IPS-11a (cell line): Measurements from ENCODE around the gene FAH.

Experiments
- H3K4me3 ChIP-seq: one replicate; pipeline ENCODE4 v1.5.1; 2013; ENCODE audit warnings: low read depth, low read length, control low read depth

Gene FAH

DNA sequence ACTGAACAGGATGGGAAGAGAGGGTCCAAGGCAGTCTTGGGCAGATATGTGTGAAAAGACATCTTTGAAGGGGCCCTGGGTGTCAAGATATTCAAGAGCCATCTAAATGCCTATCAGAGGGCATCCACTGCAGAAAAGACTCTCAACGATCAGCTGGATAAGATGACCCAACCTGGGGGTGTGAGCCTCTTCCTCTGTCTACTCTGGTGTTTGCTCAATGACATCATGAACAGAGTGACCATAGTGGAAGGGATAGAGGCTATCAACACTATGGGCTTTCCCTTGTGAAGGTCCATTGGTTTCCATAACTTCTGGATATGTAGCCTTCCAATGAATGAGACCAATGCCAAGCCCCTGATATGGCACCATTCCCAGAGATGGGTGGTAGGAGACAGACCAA lies 42.1 kb downstream of the FAH start:
- no peak overlapping the region for H3K4me3 ChIP-seq

DNA sequence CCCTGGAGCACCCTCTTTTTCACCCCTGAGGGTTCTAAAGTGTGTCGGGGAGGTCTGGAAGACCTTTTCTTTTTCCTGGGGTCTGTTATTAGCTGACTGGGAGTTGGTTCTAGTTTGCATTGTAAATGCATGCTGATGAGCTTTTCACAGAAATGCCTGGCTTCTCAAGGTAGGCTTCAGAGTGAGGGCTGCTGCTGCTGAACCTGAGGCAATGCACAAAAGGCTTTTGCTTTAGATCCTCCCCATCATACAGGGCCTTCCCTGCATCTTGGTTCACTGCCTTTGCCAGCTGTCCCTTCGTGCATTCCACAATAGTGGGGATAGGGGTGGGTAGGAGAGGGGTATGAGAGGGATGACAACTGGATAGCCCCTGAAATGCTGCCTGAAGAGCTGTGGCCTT lies 46.6 kb downstream of the FAH start:
- H3K4me3 ChIP-seq, result no peak overlapping the region

DNA sequence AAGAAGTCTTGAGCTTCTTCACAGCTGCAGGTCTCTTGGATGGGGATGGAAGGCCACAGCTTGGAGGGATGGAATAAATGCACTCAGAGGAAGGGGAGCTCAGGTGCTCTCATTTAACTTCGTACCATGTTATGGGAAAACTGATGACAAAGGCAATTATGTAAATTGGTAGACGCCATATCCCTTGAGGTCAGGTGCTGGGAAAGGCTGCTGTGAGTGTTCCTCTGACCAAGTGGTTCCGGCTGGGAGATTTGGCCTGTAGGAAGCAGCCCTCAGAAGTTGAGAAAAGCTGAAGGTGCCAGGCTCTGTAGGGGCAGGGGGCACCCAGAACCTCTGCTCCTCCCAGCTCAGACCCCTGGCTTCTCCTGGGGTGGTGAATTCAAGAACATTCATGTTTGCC lies 47.1 kb downstream of the FAH start:
- no peak overlapping the region for H3K4me3 ChIP-seq

DNA sequence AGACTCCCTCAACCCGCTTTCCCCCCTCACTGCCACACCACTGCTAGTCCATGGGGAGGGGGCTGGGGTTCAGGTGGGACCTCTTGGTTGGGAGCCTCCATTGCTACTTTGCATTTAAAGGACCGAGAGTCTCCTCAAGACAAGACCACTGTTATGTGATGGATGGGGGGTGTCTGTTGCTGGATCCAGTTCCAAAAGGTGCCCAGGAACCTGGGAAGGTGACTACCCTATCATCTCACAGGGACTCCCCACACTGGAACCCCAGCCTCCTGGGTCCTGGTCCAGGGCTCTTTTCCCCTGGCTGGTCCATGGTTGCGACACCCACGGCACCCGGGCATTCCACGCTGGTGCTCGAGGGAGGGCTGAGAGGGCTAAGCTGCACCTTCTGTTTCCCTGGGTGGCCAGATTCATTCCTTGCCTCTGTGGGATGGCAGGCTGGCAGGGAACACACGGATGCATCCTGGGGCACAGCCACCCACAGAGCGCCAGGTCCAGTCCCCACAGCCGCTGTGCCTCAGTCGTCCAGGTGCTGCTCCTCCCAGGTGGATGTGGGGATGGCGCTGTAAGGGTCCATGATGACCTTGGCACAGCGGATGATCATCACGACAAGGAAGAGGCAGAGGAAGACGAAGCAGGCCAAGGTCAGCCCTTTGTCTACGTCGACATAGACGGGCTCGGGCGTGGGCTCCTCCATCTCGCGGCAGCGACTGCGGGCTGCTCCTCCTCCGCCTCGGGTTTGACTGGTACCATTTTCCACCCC lies 48.6 kb downstream of the FAH start:
- no peak overlapping the region for H3K4me3 ChIP-seq

DNA sequence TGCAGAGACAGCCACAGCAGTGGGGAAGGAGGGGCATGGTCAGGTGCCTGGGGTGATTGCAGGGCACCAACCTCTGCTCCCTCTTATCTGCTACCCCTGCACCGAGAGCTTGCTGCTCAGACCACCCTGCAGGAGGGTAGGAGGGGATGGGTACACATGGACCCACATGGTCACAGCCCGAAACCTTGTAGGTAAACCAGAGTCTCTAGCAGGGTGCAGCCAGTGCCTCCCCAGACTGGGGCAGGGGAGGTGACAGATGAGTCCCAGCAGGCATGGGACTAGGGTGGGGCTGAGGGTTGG lies 49.2 kb downstream of the FAH start:
- no peak overlapping the region for H3K4me3 ChIP-seq

DNA sequence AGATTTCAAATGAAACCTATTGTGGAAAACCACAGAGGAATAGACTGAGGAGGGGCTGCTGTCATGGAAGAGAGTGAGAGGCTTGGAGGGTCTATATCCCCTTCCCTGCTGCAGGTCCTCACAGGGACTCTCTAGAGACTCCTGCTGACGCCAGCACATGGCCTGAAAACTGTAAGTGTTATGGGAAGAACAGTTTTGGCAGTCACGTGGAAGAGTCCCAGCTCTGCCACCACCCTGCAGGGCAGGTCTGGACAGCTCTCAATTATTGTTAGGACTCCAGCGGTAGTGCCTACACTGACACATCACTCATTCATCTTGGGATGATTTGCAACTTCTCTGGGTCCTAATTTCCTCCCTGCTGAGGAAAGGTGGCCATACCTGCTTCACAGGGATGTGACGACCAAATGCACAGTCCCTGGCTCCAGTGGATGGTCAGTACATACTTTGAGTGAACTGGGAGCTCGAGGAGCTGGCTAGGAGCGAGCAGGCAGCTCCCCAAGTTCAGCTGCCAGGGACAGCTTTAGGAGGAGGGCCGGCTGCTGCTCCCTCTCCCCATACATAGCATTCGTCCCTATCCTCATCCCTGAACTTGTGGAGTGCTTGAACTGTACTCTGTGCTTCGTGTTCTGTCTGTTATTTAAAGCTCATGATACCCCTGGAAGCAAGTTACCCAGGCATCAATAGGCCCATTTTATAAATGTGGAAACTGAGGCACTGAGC lies 50.0 kb downstream of the FAH start:
- no peak overlapping the region for H3K4me3 ChIP-seq

DNA sequence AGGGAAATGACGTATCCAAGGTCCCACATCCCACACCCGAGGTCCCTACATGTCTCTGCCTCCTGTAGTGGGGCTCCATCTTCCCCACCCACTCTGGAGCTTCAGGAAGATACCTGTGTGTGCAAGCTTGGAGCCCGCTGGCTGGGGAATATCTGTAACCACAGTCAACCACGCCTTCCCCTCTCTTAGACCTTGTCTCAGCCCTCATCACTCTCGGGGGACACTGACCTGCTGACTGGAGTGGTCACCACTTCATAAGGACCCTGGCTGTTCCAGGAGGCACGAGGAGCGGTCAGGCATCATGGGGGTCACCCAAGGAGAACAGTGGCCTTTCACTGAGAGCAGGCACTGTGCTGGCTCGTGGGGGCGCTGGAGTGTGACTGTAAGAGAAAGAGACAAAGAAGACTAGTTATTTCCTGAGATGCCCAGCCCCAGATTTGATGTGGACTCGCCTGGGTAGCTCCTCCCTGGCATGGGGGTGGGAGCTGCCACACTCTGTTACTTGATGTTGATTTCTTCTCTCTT lies 50.6 kb downstream of the FAH start:
- no peak overlapping the region for H3K4me3 ChIP-seq

DNA sequence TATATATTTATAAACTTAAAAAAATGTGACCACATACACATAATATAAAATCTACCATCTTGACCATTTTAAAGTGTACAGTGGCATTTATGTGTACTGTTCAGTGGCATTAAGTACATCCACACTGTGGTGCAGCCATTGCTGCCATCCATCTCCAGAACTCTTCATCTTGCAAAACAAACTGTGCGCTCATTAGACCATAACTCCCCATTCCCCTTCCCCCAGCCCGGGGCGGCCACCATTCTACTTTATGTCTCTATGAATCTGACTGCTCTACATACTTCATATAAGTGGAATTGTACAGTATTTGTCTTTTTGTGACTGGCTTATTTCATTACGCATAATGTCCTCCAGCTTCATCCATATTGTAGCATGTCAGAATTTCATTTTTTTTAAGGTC lies 51.4 kb downstream of the FAH start:
- H3K4me3 ChIP-seq, result no peak overlapping the region

DNA sequence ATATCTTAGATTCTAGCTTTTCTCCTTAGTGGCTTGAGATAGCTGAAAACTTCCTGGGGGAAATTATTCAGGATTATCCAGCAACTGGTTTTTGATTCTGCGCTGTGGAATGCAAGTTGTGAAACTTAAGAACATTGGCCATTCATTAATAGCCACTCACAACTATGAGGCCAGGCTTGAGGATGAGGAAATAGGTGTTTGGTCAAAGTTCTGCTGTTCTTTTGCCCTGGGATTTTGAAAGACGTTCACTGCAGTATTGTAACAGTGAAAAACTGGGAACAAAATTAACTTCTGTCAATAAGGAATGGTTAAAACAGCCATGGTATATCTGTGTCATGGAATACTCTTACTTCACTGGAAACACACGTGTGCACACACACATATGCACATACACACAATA lies 55.1 kb downstream of the FAH start:
- no peak overlapping the region for H3K4me3 ChIP-seq

DNA sequence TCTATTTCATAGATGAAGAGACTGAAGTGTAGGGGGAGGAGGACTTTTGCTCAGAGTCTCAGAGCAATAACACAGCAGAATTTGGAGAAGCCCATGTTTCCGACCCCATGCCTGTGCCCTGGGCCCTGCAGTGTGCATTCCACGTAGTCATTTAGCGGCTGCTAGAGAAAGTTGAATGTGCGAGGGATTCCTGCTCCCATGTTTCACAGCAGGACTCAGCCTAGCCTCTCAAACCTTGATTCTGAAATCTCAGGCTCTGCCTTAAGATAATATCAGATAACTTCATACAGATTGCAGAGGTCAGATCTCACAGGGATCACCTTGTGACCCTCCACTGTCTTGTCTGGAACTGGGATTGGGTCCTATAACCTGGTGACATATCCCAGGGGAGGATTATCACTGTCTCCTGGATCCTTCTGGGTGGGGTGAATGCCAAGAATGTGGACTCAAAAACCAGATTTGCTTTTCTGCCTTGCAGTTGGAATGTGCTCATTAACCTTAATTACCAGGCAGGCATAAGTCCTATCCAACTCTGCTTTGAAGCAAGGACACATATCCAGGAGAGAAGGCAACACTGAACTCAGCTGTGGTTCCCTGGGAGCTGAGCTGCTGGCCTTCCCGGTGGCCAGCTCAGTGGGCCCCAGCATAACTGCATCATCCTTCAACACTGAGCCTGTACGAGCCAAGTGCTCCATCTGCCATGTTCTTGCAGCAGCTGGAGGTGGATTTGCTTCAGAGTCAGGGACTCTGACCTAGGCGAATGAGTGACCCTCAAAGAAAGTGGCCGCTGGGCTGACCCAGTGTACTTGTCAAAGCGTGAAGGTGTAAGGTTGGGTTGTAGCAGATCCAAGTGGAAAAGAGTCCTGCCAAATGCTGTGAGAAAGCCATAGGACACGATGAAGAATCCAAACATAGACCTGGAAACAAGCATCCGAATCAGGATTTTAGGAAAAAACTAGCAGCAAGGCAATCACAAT lies 56.2 kb downstream of the FAH start:
- H3K4me3 ChIP-seq, result no peak overlapping the region

DNA sequence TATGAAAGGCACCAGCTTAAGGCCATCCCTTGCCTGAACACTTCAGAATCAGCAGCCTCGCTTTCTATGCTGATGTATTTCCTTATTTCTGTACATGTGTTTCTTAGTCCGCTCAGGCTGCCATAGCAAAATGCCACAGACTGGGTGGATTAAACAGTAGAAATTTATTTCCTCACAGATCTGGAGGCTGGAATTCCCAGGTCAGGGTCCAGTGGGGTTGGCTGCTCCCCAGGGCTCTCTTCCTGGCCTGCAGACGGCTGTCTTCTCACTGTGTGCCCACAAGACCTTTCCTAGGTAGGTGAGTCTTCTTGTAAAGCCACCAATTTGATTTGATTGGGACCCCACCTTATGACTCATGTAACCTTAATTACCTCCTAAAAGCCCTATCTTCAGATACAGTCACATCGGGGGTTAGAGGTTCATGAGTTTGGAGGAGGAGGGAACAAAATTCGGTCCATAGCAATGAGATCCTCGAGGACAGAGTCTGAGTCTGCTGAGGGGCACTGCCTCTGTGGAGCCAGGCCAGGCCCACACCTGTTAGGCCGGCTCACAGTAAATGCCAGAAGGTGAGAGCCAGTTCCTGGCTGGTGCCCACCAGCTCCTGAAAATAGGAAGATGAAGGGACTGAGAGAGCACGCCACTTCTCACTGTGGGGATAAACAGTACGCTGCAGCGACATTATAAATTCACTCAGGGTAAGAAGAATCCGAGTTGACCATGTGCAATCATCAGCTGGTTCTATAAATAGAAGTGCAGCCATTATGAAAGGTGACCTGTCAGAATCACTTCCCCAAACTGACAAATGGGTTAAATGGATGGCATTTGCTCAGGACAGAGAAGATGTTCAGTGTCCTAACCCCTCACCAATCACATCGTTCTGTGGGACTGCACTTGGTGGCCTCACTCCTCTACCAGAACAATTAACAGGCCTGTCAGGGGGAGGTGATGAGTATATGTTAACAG lies 58.1 kb downstream of the FAH start:
- H3K4me3 ChIP-seq, result no peak overlapping the region

DNA sequence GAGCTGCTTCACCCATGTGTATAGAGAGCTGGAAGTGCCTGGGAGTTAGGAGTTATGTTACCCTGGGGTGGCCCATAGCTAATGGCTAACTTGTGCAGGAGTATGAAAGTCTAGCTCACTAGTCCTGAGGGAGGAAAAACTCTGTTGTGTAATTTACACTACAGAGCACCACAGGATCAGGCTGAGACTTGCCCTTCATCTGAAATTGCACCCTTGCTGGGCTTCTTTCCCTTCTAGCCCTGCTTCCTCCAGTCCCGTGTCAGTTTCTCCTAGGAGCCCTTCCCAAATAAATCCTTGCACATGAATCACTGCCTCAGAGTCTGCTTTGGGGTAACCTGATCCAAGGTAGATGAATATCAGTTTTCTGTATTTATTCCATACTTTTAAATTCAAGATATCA lies 59.2 kb downstream of the FAH start:
- no peak overlapping the region for H3K4me3 ChIP-seq

DNA sequence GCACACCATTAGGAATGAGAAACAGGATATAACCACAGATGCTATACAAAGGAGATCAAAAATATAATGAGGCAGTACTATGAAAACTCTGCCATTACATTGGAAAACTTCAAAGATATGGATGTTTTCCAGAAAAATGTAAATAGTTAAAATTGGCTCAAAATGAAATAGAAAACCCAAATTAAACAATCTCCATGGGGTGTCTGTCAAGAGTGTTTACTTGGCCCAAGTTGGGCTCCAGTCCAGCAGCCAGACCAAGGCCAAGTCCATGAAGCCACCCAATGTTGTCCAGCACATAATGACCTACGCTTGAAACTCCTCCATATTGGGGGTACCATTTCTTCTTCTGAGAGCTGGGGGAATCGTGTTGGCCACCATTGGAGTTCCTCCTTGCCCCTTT lies 62.1 kb downstream of the FAH start:
- H3K4me3 ChIP-seq, result no peak overlapping the region

DNA sequence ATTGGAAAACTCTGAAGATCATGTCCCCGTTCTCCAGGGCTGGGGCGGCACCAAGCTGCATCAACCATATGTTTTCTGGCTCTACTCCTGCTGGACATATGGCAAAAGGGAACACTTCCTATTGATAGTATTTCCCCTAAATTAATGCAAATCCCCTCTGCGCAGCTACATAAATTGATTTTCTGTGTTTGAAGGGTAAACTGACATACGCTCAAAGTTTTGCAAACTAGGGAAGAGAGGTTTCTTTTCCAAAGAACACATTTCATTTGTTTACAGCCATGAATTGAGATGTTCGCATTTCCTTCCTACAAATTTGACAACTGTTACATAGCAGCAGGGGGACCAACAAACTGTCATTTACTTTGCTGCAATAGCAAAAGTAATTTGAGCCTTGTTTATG lies 63.3 kb downstream of the FAH start:
- no peak overlapping the region for H3K4me3 ChIP-seq

DNA sequence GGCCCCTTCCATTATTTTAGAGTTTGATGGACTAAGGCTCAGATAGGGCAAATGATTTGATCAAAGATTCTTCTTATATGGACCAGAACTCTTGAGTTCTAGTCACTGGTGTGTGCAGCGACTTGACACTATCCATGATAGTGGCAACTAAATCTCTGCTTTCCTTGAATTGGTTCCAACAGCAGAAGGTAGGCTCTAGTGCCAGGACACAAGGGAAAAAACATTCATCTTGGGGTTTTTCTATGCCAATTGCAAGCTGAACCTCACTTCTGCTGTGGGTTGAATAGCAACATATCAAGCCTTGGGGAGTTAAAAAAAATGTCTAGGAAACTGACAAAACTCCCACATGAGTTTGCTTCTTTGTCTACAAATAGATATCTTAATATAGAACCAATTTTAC lies 64.1 kb downstream of the FAH start:
- no peak overlapping the region for H3K4me3 ChIP-seq

DNA sequence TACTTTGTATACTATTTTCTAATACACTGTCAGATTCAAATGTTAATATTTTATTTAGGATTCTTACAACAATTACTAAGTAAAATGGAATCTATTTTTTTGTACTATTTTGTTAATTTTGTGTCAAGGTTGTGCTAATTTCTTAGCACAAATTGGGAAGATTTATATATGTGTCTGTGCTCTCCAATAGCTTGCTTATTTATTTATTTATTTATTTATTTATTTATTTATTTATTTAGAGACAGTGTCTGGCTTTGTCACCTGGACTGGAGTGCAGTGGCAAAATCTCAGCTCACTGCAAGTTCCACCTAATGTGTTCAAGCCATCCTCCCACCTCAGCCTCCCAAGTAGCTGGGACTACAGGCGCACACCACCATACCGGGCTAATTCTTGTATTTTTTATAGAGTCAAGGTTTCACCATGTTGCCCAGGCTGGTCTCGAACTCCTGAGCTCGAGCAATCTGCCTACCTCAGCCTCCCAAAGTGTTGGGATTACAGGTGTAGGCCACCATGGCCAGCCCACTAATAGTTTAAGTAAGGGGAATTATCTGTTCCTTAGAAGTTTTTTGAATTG lies 64.6 kb downstream of the FAH start:
- no peak overlapping the region for H3K4me3 ChIP-seq

DNA sequence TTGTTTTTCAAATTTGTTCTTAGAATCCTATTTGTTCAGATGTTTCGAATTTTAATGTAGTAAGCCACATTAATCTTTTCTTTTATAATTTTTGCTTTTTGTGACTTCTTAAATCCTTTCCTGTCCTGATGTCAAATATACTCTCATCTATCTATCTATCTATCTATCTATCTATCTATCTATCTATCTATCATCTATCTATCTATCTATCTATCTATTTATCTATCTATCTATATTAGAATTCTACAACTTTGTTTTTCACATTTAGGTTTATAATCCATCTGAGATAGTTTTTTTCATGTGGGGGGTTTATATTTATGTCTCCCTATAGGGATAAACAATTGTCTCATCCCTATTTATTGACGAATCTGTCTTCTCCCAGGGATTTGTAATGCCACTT lies 67.2 kb downstream of the FAH start:
- no peak overlapping the region for H3K4me3 ChIP-seq

DNA sequence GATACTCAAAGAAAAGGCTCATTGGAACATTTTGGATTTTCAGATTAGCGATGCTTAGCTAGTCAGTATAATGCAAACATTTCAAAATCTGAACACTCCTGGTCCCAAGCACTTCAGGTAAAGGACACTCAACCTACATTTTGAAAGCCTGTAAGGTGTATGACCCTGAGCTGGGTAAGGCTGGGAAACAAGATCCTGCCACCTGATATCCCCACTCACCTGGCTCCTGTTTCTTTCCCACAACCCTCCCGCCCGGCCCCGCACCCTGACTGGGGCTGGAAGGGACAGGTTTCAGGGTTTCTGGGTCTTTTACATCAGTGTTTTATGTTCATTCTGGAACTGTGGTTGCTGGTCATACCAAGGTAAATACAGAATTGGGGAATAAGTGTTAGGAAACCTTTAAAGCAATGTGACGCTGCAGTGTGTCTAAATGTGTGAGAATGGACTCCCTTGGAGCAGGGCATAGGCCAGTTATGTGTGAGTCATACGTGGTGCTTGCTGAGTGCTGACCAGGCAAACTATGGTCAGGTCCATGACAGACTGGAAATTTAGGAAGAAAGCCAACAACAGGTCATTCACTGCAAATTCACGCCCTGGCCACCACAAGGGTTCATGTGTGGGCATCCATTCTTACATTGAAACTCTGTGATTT lies 76.3 kb downstream of the FAH start:
- H3K4me3 ChIP-seq, result no peak overlapping the region

DNA sequence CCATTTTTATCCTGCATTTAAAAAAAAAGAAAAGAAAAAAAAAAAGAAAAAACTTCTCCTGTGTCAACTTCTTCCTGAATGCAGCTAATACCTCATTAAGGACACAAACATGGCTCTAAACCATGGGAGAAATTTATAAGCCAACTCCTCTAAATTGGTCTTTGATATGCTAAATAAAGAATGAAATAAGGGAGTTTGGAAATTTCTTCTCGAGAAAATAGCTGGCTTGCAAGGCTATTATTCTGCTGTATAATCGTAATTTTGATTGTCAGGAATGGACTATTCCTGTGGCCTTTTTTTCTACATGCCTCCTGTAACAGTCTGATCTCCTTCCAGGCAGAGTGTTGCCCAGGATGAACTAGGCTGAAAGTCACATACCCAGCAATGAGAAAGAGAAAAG lies 78.6 kb downstream of the FAH start:
- H3K4me3 ChIP-seq, result no peak overlapping the region

DNA sequence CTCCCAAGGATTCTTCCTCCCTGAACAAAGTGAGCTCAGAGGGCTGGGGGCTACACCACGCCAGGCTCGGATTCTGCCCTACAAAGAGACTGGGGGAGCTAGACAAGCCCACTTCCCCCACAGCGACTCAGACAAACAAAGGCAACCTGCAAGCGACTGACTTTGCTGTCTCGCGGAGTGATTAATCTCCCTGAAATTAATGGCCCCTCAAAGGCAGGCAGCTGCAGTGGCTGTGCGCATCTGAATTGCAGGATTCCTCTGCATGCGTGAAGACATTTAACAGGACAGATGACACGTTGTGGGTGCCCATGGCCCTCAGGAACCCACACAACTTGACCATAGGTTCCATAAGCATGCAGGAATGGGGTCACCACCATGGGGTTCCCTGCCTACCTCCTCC lies 80.8 kb downstream of the FAH start:
- no peak overlapping the region for H3K4me3 ChIP-seq
